Loucy (cell line): ENCODE measurements around the gene TTC12.
A peak's percentile ranks its signal among the peaks of the same experiment; 100 is the strongest.

Source experiments
- H2AFZ ChIP-seq: fragments of 200-600 bp; sonication (generic); 2 replicates; pipeline ENCODE4 v1.6.0; 2016; ENCODE audit warnings: antibody characterized with exemption, mild to moderate bottlenecking, low read length, moderate library complexity
- H3F3A ChIP-seq: fragments of 200-600 bp; 2 replicates; pipeline ENCODE4 v1.6.0; 2016; ENCODE audit warnings: antibody characterized with exemption, low read depth, mild to moderate bottlenecking
- H3K27me3 ChIP-seq: fragments of 200-600 bp; sonication (generic); 2 replicates; pipeline ENCODE4 v1.6.1; 2014; ENCODE audit warnings: low read length, mild to moderate bottlenecking; ENCODE audit not compliant: insufficient read depth, poor library complexity, severe bottlenecking
- H3K36me3 ChIP-seq: fragments of 200-600 bp; sonication (generic); 2 replicates; pipeline ENCODE4 v1.6.1; 2016; ENCODE audit warnings: low read length; ENCODE audit not compliant: insufficient read depth
- H3K4me1 ChIP-seq: fragments of 200-600 bp; sonication (generic); 2 replicates; pipeline ENCODE4 v1.5.1; 2014; ENCODE audit warnings: low read length, mild to moderate bottlenecking; ENCODE audit not compliant: insufficient read depth, poor library complexity, severe bottlenecking
- H3K4me2 ChIP-seq: fragments of 200-600 bp; sonication (generic); 2 replicates; pipeline ENCODE4 v1.6.0; 2014; ENCODE audit warnings: antibody characterized with exemption, low read length, low read depth, mild to moderate bottlenecking; ENCODE audit not compliant: poor library complexity, severe bottlenecking
- H3K4me3 ChIP-seq: fragments of 200-600 bp; sonication (generic); 2 replicates; pipeline ENCODE4 v1.5.1; 2014; ENCODE audit warnings: low read length, mild to moderate bottlenecking, mixed read lengths; ENCODE audit not compliant: poor library complexity, severe bottlenecking
- H3K79me2 ChIP-seq: fragments of 200-600 bp; sonication (generic); 2 replicates; pipeline ENCODE4 v1.6.1; 2014; ENCODE audit warnings: low read length; ENCODE audit not compliant: insufficient read depth
- H3K9ac ChIP-seq: fragments of 200-600 bp; sonication (generic); 2 replicates; pipeline ENCODE4 v1.6.0; 2014; ENCODE audit warnings: mild to moderate bottlenecking, low read depth, low read length, moderate library complexity; ENCODE audit not compliant: poor library complexity, severe bottlenecking
- H3K9me2 ChIP-seq: fragments of 200-600 bp; sonication (generic); replicated peaks from 2 replicates; pipeline ENCODE4 v1.6.1; 2016; ENCODE audit warnings: low read depth, low read length, mixed read lengths
- H3K9me3 ChIP-seq: fragments of 200-600 bp; sonication (generic); 2 replicates; pipeline ENCODE4 v1.6.1; 2014; ENCODE audit warnings: mild to moderate bottlenecking, antibody characterized with exemption, low read length, low read depth; ENCODE audit not compliant: insufficient read depth
- H4K20me1 ChIP-seq: fragments of 200-600 bp; sonication (generic); 2 replicates; pipeline ENCODE4 v1.6.0; 2014; ENCODE audit warnings: antibody characterized with exemption, low read length, mild to moderate bottlenecking; ENCODE audit not compliant: insufficient read depth, poor library complexity, severe bottlenecking
- EZH2phosphoT487 ChIP-seq: fragments of 200-600 bp; IDR thresholded peaks from 2 replicates; pipeline ENCODE4 v1.6.1; 2018; ENCODE audit warnings: antibody characterized with exemption, mild to moderate bottlenecking, moderate library complexity, borderline replicate concordance
- TF ChIP-seq, protein P1 (sequence below): fragments of 200-600 bp; sonication (generic); conservative IDR thresholded peaks from 2 replicates; pipeline ENCODE4 v1.5.1; 2014; ENCODE audit warnings: mild to moderate bottlenecking, antibody characterized with exemption, low read length

The TTC12 gene

DNA sequence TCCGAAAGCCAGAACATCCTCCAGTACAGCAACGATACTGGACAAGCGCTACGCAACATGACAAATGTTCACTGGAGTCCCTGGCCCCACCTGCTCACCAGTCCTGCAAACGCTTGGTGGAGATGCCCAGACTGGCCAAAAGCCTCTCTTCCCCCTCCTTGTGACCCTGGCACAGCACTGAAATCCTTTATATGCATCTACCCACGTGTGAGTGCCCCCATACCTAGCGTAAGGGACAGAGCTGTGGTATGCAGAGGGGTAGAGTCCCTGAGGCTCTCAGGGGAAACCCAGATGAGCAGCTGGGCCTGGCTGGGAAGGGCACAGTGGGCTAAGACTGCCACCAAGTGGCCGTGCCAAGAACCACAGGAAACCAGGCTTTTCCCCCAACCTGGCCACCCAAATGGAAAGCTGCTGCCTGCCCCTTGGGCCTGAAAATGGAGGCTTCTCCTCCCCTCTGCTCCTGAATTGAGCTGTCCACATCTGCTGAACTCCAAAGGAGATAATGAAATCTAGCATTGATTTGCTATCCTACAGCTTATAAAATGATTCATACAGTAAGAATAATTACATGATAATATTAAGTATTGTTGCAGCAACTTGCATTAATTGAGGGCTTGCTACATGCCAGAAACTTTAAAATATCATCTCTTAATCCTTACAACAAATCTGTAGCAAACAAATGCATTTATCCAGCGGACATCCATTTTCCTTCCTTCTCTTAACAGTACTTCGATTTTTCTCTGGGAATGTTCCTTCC is 24.8 kb upstream of the TTC12 start:
- no peaks in the 10 kb centered on the region for H3K79me2 ChIP-seq
- H3K4me3 ChIP-seq = no peak overlapping the region
- no peak overlapping the region for H3K4me2 ChIP-seq
- no peak overlapping the region for H2AFZ ChIP-seq
- no peak for TF ChIP-seq EZH2phosphoT487
- TF ChIP-seq, protein P1, sequence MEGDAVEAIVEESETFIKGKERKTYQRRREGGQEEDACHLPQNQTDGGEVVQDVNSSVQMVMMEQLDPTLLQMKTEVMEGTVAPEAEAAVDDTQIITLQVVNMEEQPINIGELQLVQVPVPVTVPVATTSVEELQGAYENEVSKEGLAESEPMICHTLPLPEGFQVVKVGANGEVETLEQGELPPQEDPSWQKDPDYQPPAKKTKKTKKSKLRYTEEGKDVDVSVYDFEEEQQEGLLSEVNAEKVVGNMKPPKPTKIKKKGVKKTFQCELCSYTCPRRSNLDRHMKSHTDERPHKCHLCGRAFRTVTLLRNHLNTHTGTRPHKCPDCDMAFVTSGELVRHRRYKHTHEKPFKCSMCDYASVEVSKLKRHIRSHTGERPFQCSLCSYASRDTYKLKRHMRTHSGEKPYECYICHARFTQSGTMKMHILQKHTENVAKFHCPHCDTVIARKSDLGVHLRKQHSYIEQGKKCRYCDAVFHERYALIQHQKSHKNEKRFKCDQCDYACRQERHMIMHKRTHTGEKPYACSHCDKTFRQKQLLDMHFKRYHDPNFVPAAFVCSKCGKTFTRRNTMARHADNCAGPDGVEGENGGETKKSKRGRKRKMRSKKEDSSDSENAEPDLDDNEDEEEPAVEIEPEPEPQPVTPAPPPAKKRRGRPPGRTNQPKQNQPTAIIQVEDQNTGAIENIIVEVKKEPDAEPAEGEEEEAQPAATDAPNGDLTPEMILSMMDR = peak; percentile 90
- no peaks in the 10 kb centered on the region for H3K9me2 ChIP-seq
- no peaks in the 10 kb centered on the region for H3F3A ChIP-seq
- H3K27me3 ChIP-seq = no peaks in the 10 kb centered on the region
- H3K9me3 ChIP-seq = no peaks in the 10 kb centered on the region
- H3K9ac ChIP-seq = no peak overlapping the region
- no peaks in the 10 kb centered on the region for H4K20me1 ChIP-seq
- H3K36me3 ChIP-seq = no peaks in the 10 kb centered on the region
- H3K4me1 ChIP-seq = no peaks in the 10 kb centered on the region

DNA sequence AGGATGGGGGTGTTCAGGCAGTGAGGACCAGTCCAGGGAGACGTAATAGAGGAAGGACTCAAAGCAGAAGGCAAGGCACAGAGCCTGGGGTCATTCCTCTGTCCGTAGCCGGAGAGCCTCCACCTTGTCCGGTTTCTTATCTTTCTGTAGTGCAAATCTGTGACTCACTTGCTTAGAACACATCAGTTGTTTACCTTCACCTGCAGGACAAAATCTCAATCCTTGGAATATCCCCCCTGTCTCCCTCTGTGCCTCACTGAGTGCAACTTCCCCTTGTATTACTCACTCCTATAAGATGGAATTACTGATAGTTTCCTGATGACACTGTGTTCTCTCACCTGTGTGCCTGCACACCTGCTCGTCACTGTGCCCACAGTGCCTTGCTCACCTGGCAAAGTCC is 20.4 kb upstream of the TTC12 start:
- Histone ChIP-seq H3K4me2 (no peak overlapping the region), H3K36me3 (no peaks in the 10 kb centered on the region), H3K79me2 (no peaks in the 10 kb centered on the region), H3K9ac (no peak overlapping the region), H3K4me1 (no peaks in the 10 kb centered on the region), H3K9me2 (no peaks in the 10 kb centered on the region), H3K4me3 (no peak overlapping the region), H4K20me1 (no peaks in the 10 kb centered on the region), H3K27me3 (no peaks in the 10 kb centered on the region), H3F3A (no peaks in the 10 kb centered on the region), H3K9me3 (no peaks in the 10 kb centered on the region), H2AFZ (no peak overlapping the region)
- TF ChIP-seq, protein P1 = no peak
- no peak for TF ChIP-seq EZH2phosphoT487

DNA sequence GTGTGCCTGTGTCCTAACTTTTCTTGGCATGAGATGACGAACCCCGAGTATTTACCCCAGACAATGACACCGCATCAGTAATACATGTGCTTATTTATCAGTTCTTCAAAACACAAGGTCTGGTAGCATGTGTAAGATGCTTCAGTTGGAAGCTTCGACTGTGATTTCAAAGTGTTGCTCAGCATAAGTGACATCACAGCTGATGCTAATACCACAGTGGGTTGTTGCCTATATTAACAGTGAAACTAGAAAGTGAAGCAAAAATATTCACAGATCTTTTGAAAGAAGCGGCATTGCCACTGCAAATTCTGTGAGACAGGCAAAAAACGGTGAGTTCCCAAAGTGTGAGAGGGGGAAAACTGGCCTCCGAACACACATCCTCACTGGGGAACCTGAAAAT is 18.4 kb upstream of the TTC12 start:
- Histone ChIP-seq H3K4me3 (no peak overlapping the region), H2AFZ (no peak overlapping the region), H3K4me1 (no peaks in the 10 kb centered on the region), H3K4me2 (no peak overlapping the region), H3K9me3 (no peaks in the 10 kb centered on the region), H3K79me2 (no peaks in the 10 kb centered on the region), H3K36me3 (no peaks in the 10 kb centered on the region), H4K20me1 (no peaks in the 10 kb centered on the region), H3K9ac (no peak overlapping the region), H3K27me3 (no peaks in the 10 kb centered on the region), H3F3A (no peaks in the 10 kb centered on the region), H3K9me2 (no peaks in the 10 kb centered on the region)
- TF ChIP-seq, protein P1 = no peak
- no peak for TF ChIP-seq EZH2phosphoT487
